Left hindlimb (tissue), 1 donor: ENCODE measurements around the gene OGFOD2.
A peak's percentile ranks its signal among the peaks of the same experiment; 100 is the strongest.

Experiments used
- DNase-seq: peaks from one replicate; pipeline ENCODE4 v3.0.0-alpha.2; 2018

OGFOD2 gene

GRCh38 chr12:122989225-122989839 is 14.3 kb downstream of the OGFOD2 start:
- no peak for DNase-seq

DNA sequence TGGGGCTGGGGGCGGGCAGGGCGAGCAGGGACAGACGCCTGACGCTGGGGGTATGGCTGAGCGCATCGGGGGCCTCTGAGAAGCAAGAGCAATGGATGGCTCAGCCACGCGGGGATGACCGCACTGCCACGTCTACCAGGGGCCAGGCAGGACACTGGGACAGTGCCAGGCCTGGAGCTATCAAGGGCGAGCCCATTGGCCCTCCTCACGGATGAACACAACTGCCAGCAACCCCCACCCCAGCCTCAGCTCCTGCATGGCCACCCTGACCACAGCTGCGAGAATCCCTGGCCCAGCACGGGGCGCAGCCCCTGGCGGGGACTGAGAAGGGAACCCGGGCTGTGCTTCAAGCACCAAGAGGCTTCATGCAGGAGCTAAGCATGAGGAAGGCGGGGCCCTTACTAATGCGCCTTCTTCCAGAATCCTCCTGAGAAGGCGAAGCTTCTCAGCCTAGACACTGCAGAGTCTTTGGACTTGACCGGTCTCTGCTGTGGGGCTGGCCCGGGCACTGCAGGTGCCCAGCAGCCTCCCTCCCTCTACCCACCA is 14.9 kb downstream of the OGFOD2 start:
- no peak for DNase-seq

DNA sequence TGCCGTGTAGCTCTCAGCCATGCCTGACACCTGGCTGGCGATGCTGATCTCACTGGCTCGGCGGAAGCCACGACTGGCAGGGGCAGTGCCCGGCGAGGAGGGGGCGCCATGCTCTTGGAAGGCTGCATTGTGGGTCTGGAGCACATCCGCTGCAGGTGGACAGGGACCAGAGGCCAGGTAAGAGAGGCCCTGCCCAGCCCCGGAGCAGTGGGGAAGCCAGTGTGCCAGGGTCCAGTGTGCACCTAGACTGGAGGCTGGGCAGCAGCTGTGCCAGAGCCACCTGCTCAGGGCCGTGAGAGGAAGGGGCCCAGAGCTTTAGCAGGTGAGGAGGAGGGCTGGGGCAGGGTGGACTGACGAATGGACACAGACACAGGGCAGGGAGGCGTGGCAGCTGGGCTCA is 15.5 kb downstream of the OGFOD2 start:
- no peak for DNase-seq

GRCh38 chr12:122990961-122991622 is 16.0 kb downstream of the OGFOD2 start:
- DNase-seq = peak; percentile 13

DNA sequence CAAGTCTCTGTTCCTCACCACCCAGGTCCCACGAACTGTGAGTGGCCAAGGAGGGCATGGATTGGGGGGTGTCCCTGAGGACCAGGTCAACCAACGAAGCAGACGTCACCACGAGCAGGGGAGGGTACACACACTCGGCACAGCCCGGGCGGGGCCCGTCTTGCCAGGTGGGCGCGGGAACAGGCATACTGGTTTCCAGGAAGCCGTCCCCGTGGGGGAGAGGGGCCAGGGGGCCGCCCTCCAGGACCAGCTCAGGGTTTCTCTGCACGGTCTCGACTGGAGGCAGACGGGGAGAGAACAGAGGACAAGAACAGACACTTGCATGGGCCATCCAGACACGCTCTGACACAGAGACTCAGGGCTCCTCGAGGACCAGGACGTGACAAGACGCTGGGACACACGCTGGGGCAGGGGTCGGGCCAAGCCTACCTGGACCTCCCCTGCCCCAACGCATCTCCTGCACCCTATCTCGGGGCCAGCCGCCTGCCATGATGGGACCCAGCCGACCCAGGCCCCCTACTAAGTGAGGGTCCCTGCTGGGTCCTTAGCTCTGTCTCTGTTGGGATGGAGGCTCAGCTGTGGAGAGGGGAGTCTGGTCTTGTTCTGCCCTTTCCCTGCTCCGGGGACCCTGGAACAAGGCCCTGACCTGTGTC is 16.7 kb downstream of the OGFOD2 start:
- DNase-seq = peak; percentile 28

DNA sequence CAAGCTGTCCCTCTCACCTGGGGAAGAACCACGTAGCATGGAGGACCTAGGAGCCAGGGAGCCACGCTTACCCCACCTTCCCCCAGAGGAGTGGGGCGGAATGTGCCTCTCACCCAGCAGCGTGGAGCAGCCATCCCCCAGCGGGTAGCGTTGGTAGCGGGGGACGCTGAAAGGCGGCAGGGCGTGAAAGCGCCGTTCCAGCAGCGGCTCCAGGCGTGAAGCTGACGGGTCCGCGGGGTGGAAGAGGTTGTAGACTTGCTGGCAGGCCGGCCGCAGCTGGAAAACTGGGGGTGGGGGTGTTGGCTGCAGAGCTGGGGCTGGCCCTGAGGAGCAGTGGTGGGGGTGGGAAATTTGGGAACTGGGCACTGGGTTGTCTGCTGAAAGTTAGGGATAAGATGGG is 17.3 kb downstream of the OGFOD2 start:
- peak; percentile 15 for DNase-seq

DNA sequence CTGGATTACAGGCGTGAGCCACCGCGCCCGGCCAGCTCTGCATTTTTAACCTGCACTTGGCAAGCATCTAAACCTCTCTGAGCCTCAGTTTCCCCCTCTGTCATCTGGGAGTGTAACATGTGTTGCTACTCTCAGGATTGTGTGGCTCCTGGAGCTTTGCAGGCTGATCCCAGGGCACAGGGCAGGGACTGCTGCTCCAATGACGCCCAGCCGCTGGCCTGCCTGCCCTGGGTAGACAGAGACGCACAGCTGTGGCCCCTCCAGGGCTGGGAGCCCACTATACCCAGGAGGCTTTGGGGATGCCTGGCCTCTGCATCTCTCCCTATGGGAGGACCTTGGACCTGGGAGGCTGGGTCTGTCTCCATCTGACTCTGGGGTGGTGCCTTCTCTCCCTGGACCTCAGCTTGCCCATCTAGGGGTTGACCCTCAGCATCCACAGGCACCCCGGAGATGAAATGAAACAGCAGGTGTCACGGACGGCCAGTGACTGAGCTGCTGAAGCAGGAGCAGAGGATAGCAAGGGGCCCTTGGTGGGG is 19.2 kb downstream of the OGFOD2 start:
- DNase-seq = peak; percentile 24

DNA sequence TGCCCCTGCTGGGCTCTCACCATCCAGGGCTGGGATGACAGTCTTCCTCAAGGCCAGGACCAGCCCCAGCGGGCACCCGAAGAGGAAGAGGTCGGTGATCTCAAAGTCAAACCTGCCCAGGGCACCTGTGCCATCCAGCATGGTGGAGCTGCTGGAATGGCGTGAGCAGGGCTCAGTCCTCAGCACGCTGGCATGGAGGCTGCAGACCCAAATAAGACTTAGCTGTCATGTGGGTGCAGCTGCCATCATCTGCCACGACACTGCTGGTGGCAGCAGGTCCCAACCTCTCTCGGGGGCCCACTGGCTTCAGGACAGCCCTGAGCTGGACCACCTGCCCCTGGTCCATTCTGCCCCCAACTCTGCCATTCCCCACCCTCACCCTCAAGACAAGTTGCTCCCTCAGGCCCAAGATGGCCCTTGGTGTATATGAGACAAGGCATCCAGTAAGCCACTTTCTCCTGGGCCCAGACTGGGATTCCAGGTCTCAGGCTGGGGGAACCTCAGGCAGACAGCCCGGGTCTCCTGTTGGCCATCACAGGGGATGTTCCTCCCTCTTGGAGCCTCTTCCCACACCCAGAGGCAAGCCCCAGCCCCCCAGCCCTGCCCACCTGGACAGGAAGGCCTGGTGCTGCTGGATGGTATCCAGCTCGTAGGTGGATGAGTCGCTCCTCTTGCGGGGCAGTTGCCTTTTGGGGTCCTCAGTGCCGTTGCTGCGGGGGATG is 19.9 kb downstream of the OGFOD2 start:
- no peak for DNase-seq

DNA sequence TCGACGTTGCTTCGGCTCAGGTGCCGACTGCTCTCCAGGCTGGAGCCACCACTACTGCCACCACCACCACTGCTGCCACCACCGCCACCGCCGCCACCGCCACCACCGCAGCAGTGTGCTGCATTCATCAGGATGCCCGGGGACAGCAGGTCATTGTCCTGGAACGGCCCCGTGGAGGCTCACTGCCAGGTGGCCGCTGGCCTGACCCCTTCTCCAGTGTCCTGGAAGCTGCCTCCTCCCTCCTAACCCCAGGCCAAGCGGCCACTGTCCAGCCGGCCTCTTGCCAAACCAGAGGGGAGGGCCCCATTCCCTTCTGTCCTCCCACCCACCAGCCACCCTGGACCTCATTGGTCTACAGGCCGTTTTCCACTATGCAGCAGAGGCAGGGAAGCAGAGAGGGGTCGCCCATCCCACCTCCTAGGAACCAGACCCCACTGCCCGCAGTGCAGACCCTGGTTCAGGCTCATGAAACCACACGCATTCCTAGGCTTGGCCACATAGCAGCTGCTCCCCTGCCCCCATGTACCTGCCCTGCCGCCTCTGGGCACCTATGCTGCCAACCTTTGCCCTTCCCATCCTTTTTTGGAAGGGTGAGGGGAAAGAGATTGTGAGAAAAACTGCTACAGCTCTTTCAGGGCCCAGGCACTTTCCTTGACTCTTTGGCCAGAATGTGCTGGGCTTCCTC is 20.6 kb downstream of the OGFOD2 start:
- peak; percentile 17 for DNase-seq

DNA sequence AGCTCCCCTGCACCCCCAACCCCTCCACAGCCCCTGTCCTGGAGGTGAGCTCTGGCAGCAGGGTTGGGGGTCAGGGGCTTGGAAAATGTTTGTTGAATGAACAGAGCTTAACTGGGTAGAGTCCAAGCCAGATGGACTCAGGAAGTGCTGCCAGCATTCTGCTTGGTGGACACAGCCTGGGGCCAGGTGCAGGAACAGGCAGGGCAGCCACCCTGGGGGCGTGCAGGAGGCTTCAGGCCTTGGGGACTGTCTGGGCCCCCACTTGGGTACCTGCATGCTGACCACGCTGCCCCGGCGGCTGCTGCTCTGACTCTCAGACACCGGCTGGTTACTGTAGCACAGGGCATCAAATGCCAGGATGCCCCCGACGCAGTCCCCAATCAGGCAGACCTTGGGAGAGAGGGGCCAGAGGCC is 21.2 kb downstream of the OGFOD2 start:
- DNase-seq = peak; percentile 25

- DNase-seq = peak; percentile 25
Measured at GRCh38 chr12:122996621-122997342, 21.7 kb downstream of the OGFOD2 start.

DNA sequence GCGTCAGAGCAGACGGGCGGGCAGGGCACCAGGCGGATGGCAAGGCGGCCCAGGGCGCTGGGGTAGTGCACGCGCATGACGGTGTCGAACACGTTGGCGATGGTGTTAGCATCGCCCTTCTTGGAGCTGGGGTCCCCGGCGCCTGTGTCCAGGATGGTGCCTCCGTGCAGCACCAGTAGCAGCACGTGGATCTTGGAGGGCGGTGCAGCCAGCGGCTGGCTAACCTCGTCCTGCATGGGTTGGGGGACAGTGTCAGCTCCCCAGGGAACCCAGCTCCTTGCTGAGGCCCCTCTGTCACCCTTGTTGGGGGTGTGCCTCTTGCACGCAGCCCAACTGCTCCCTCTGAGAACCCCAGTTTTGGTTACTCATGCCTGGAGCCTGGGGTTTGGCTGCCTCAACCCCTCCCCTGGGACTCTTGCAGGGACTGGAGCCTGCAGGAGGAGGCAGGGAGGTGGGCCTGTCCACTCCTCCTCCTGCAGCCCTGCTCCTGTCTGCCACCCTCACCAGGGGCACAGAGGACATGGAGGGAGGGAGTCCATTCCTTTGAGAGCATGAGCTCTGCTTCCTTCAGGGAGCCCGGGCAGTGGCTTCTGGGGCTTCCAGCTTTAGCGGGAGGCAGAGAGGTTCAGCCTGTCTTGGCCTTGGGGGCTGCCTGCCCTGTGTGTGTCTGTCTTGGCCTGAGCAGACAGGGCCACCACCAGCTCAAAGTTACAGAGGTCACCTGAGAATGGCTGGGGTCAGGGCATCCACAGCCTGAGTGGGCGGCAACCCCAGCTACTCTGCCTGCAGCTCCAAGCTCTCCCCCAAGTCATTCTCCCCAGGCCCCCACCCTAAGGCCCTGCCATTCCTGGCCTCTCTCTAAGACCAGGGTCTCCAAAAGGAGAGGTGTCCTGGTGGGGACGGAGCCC is 22.6 kb downstream of the OGFOD2 start:
- peak; percentile 8 for DNase-seq

- no peak for DNase-seq
Measured at GRCh38 chr12:122998316-122998715, 23.3 kb downstream of the OGFOD2 start.

DNA sequence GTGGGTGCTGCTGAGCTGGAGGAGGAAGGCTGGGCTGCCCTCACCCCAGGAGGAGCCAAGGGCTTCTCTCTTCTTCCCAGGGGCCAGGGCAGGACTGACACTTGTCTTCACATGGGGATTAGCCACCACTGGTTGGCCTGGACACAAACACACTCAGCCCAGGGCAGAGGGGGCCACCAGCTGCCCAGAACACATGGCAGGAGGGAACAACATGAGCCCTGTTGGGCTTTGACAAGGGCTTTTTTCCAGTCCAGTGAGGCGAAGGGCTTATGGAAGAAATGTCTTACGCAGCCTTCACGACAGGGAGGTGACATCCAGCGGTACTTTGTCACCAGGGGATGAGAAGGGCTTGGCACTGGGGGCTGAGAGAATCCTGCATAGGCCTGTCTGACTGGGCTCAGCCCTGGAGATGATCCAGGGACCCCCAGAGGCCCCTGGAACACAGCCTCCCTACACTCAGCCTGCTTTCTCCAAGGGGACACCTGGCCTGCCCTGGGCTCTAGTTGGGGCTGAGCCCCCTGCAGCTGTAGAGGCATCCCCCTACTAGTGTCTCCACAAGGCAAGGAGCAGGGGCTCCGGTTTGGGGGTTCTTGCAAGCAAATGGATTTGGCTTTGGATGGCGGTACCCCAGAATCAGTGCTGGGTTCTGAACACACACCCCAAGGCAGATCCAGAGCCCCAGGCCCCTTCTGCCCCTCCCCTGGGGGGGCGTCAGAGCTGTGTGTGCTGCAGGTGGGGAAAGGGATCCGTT is 24.3 kb downstream of the OGFOD2 start:
- peak; percentile 36 for DNase-seq

DNA sequence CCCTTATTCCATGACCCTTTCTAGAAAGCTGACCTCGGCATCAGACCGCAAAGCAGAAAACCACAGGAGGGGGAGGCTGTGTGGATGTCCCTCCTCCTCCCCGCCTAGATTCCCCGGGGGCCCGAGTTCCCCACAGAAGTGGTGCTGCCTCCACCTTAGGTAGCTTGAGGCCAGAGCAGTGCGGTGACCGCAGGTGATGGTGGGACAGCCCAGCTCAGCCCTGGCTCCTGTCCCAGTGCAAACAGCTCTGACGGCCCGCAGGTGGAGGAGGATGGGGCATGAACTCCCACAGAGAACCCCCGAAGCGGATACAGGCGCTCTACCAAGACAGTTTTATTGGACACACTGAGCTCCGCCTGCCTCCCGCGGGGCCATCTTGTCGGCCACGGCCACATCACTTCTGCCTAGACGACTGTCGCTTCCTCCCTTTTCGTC is 25.0 kb downstream of the OGFOD2 start:
- peak; percentile 13 for DNase-seq

- DNase-seq = peak; percentile 31
Measured at GRCh38 chr12:123000578-123000977, 25.5 kb downstream of the OGFOD2 start.

DNA sequence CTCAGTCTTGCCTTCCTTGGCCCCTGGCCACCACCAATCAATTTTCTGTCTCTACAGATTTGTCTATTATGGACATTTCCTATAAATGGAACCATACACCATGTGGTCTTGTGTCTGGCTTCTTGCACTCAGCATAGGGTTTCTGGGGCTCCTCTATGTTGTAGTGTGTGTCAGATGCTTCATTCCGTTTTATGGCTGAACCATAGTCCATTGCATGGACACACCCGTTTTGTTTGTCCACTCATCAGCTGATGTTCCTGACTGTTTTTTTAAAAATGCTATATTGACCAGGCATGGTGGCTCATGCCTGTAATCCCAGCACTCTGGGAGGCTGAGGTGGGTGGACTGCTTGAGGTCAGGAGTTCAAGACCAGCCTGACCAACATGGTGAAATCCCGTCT is 26.4 kb downstream of the OGFOD2 start:
- no peak for DNase-seq

GRCh38 chr12:123003257-123003656 is 28.2 kb downstream of the OGFOD2 start:
- no peak for DNase-seq

DNA sequence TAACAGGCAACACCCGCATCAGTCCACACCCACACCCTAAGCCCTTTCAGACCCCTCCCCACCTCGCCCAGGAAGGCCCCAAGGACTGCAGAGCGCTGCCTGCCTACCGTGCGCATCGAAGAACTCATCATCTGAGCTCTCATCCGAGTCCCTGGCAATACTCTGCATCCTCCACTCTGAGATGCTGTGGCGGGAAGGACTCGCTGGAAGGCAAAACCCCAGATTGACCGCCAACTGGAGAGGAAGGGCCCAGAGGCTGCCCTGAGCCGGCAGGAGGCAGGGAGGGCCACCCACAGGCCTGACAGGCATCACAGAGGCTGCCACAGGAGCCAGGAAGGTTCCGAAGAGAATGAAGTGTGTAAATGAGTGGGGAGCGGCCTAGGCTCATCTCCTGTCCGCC is 29.2 kb downstream of the OGFOD2 start:
- no peak for DNase-seq
